Gastrocnemius medialis (tissue), 4 donors: ENCODE measurements around the gene CA12. TPM values are rescaled to one million over a fixed set of nuclear protein-coding genes. Genes with fewer than 3 reads are reported as not detected.

Experiments
- ATAC-seq, 2 donors: fragments of 150-250 bp; one replicate each; pipeline ENCODE4 v1.9.1; 2016
- DNase-seq, 2 donors: peaks; one replicate each; pipeline ENCODE4 v3.0.0-alpha.2; 2019
- H3K27ac ChIP-seq, 4 donors: fragments of 200-600 bp; sonication (generic); 1 replicate in 1 of 4; 2 replicates in 3 of 4; pipeline ENCODE4 v1.5.1; 2016 to 2018; ENCODE audit warnings: mild to moderate bottlenecking in 2 of 4, moderate library complexity in 1 of 4
- H3K27me3 ChIP-seq, 3 donors: fragments of 200-600 bp; sonication (generic) in 2 of 3; 1 replicate in 1 of 3; 2 replicates in 2 of 3; pipeline versions ENCODE4 v1.5.1 to v1.6.0; 2016 to 2019; ENCODE audit warnings: mild to moderate bottlenecking in 1 of 3, moderate library complexity in 1 of 3
- H3K36me3 ChIP-seq, 2 donors: fragments of 200-600 bp; sonication (generic) in 1 of 2; one replicate each; pipeline ENCODE4 v1.5.1; 2017 to 2018
- H3K4me1 ChIP-seq, 2 donors: fragments of 200-600 bp; sonication (generic) in 1 of 2; one replicate each; pipeline ENCODE4 v1.5.1; 2016 to 2017; ENCODE audit warnings: mild to moderate bottlenecking in 2 of 2
- H3K4me3 ChIP-seq, 4 donors: fragments of 200-600 bp; sonication (generic) in 3 of 4; 1 replicate in 1 of 4; 2 replicates in 3 of 4; pipeline ENCODE4 v1.5.1; 2016 to 2019; ENCODE audit warnings: mild to moderate bottlenecking in 2 of 4
- H3K9me3 ChIP-seq, 3 donors: fragments of 200-600 bp; sonication (generic) in 2 of 3; 1 replicate in 1 of 3; 2 replicates in 2 of 3; pipeline ENCODE4 v1.5.1; 2016 to 2019
- POLR2A ChIP-seq, 2 donors: fragments of 450-650 bp; IDR thresholded peaks; one replicate each; pipeline ENCODE4 v1.6.1; 2017; ENCODE audit warnings: antibody characterized with exemption in 2 of 2, mild to moderate bottlenecking in 2 of 2, moderate library complexity in 2 of 2
- in situ Hi-C, 4 donors: fragments of 200-750 bp; cut with MboI; loops; one replicate each; pipeline versions ENCODE4 v1.15.0 to v1.8.0; 2017; ENCODE audit warnings: low sequenced_read_pairs in 4 of 4
- intact Hi-C: fragments of 100-400 bp; cut with DNase I; formaldehyde crosslinking; loops from one replicate; pipeline ENCODE4 v1.15.1; 2023; ENCODE audit warnings: low total_unique reads
- total RNA-seq, 4 donors: library from RNA; depleted of rRNA; stranded (reverse); fragments of >200 nt; gene quantifications; one replicate each; pipeline versions ENCODE4 v1.1.0 to v1.2.3, GENCODE V29; 2016
- TF ChIP-seq, protein P1 (sequence below), 5 experiments: fragments of 450-650 bp in 3 of 5; fragments of 200-600 bp in 2 of 5; sonication (generic) in 2 of 5; IDR thresholded peaks in 4 of 5; conservative IDR thresholded peaks in 1 of 5; 1 replicate in 4 of 5; 2 replicates in 1 of 5; pipeline ENCODE4 v1.5.1; 2016 to 2019; ENCODE audit warnings: antibody characterized with exemption in 5 of 5, mild to moderate bottlenecking in 3 of 5, moderate library complexity in 3 of 5

CA12 gene
- total RNA-seq, 4 donors from 2014 or later: 0.10 to 1.7 TPM; not detected in 2

DNA sequence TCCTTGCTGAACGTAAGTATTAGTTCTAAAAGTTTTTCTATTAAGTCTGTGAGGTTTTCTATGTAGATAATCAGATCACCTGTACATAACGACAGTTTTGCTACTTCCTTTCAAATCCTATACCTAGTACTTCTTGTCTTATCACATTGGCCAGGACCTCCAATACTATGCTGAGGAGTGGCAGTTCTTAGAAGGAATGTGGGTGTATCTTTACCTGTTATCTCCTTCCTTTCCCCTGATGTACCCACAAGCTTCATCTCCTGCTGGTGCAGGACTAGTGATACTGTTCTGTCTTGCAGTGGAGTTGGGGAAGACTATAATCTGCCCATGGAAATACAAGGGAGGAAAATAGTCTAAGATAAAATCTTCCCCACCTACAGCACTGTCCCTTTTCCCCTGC, 16.8 kb upstream of the CA12 start:
- Histone ChIP-seq H3K4me1 (no peaks in the 10 kb centered on the region), H3K27me3 (no peaks in the 10 kb centered on the region), H3K4me3 (no peak overlapping the region), H3K27ac (no peak overlapping the region), H3K9me3 (no peaks in the 10 kb centered on the region), H3K36me3 (no peaks in the 10 kb centered on the region)
- TF ChIP-seq, protein P1, sequence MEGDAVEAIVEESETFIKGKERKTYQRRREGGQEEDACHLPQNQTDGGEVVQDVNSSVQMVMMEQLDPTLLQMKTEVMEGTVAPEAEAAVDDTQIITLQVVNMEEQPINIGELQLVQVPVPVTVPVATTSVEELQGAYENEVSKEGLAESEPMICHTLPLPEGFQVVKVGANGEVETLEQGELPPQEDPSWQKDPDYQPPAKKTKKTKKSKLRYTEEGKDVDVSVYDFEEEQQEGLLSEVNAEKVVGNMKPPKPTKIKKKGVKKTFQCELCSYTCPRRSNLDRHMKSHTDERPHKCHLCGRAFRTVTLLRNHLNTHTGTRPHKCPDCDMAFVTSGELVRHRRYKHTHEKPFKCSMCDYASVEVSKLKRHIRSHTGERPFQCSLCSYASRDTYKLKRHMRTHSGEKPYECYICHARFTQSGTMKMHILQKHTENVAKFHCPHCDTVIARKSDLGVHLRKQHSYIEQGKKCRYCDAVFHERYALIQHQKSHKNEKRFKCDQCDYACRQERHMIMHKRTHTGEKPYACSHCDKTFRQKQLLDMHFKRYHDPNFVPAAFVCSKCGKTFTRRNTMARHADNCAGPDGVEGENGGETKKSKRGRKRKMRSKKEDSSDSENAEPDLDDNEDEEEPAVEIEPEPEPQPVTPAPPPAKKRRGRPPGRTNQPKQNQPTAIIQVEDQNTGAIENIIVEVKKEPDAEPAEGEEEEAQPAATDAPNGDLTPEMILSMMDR (IDR thresholded peaks at IDR 0.05 in 4 of 5, conservative IDR thresholded peaks at IDR 0.05 in 1 of 5): no peak
- TF ChIP-seq POLR2A (IDR thresholded peaks at IDR 0.05): no peak
- in situ Hi-C loops (loop anchor here in 1 of 4 donors (10.0 kb wide), 1 partner anchor 104 kb away; no protein-coding TSS in a partner anchor), intact Hi-C loops (no loop called here)
- ATAC-seq: no peak
- no peak for DNase-seq

DNA sequence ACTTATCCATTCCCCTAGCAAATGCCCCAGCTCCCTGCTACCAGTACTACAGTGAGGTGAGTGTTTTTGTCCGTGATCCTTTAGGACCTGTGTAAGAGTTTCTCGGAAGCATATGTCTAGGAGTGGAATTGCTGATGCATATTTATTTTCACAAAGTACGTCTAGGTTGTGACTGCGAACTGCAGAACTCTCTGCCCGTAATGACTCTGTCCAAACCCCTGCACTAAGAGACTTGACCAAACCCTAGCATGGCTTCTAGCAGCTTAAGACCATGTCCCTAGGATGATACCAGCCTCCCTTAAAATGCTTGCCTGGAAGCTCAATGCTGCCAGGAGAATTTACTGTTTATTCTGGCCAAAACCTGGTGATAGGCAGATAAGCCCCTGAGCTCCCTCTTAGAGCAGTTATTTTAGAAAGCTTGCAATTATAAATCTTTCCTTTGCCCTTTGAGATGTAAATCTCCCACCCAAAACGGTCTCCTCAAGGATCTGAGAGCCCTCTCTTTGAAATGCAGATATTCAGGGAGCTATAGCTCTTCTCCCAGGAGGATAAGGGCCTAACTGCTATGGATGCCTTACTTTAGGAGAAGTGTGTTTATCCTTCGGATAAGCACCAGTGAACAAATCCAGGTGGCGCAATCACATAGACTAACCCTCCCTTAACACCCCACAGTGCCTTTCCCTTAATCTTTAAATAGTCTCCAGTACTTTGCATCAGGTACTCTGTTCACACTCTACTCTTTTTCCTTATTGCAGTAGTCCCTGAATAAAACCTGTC, 14.7 kb upstream of the CA12 start:
- Histone ChIP-seq H3K9me3 (no peaks in the 10 kb centered on the region), H3K4me1 (no peaks in the 10 kb centered on the region), H3K27ac (no peak overlapping the region), H3K4me3 (no peak overlapping the region), H3K36me3 (no peaks in the 10 kb centered on the region), H3K27me3 (no peaks in the 10 kb centered on the region)
- in situ Hi-C loops (loop anchor here in 1 of 4 donors (10.0 kb wide), 1 partner anchor 102 kb away; no protein-coding TSS in a partner anchor), intact Hi-C loops (no loop called here)
- DNase-seq (no peak), ATAC-seq (no peak)
- TF ChIP-seq, protein P1 (IDR thresholded peaks at IDR 0.05 in 4 of 5, conservative IDR thresholded peaks at IDR 0.05 in 1 of 5): no peak
- TF ChIP-seq POLR2A (IDR thresholded peaks at IDR 0.05): no peak

DNA sequence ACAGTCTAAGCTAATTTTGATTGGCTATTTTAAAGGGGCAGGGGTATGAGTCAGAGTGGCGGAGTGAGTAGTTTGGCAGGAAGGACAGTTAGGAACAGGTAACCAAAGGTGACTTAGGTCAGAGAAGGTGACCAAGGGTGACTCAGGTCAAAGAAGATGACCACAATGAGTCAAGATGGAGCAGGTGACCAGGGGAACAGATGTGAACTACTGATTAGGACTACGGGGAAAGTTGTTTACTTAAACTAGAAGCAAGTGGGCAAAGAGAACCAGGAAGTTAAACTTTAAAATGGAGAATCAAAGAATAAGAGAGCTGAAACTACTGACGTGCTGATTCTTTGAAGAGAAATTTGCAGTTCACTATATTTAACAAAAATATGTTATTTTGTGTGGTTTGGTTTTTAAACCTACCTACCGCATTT, 14.1 kb upstream of the CA12 start:
- no peak overlapping the region for H3K27ac ChIP-seq
- intact Hi-C loops: no loop called here
- TF ChIP-seq, protein P1 (IDR thresholded peaks at IDR 0.05 in 4 of 5, conservative IDR thresholded peaks at IDR 0.05 in 1 of 5): no peak
- no peak for TF ChIP-seq POLR2A (IDR thresholded peaks at IDR 0.05)

DNA sequence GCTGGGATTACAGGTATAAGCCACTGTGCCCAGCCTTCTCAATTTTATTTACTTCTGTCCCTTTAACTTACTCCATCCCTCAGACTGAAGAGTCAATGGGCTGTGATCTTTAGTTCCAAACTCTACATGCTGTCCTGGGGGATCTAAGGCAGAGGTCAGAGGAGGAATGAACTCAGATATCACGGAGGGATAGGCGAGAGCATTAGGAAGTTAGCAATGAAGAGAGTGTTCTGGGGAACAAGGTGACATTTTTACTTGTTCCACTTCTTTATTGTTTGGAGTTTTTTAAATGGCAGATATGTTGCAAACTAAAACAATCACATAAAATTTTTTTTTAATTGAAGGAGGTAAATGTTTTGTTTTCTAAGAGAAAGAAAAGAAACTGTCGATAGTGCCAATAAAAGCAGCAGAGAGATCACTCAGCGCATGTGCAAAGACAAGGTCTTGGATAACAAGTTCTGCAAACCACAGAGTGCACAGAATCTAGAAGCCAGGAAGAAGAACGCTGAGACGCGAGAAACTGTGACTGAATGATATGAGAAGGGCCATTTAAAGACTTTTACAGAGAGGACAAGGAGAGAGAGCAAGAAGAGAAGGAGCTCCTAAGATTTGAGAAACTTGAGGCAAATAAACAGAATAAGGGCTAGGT, 10.8 kb upstream of the CA12 start:
- ATAC-seq (no peak), DNase-seq (no peak)
- TF ChIP-seq, protein P1 (IDR thresholded peaks at IDR 0.05 in 4 of 5, conservative IDR thresholded peaks at IDR 0.05 in 1 of 5): no peak
- no peak for TF ChIP-seq POLR2A (IDR thresholded peaks at IDR 0.05)
- intact Hi-C loops (no loop called here), in situ Hi-C loops (loop anchor here in 1 of 4 donors (10.0 kb wide), 1 partner anchor 98 kb away; no protein-coding TSS in a partner anchor)
- no peak overlapping the region for H3K27ac ChIP-seq
- H3K4me1 ChIP-seq: peaks cover 4 to 21% of the 10 kb centered on the region in 2 donors
- H3K36me3 ChIP-seq: no peaks in the 10 kb centered on the region
- no peak overlapping the region for H3K4me3 ChIP-seq
- H3K27me3 ChIP-seq: no peaks in the 10 kb centered on the region
- H3K9me3 ChIP-seq: no peaks in the 10 kb centered on the region

More for the DNA sequence above, 14.1 kb upstream of the CA12 start:
- DNase-seq (no peak), ATAC-seq (no peak)
- in situ Hi-C loops: loop anchor here in 1 of 4 donors (10.0 kb wide), 1 partner anchor 101 kb away; no protein-coding TSS in a partner anchor
- Histone ChIP-seq H3K4me3 (no peak overlapping the region), H3K27me3 (no peaks in the 10 kb centered on the region), H3K36me3 (no peaks in the 10 kb centered on the region), H3K4me1 (peaks cover 0 to 2% of the 10 kb centered on the region in 2 donors), H3K9me3 (no peaks in the 10 kb centered on the region)
